IMR-90 (cell line): ENCODE data around the gene KCNK7.

Source experiments
- CTCF ChIP-seq: conservative IDR thresholded peaks from 2 replicates; pipeline ENCODE4 v1.5.1; 2012; ENCODE audit warnings: mild to moderate bottlenecking, low read depth, low read length, improper control_type of control experiment
- POLR2A ChIP-seq: IDR thresholded peaks from 2 replicates; pipeline ENCODE4 v1.6.1; 2012; ENCODE audit warnings: mild to moderate bottlenecking, low read depth, low read length

GRCh38 chr11:65627202-65627601, 31.6 kb upstream of the KCNK7 start:
- TF ChIP-seq POLR2A (no peak), CTCF (no peak)
